CD4-positive, CD25-positive, alpha-beta regulatory T cell (primary cell): ENCODE results near the gene ZNF23. TPM values are rescaled to one million over a fixed set of nuclear protein-coding genes. Genes with fewer than 3 reads are reported as not detected.

ENCODE experiments used
- ATAC-seq, 2 donors: fragments of 150-1000 bp; cut with Tn5 transposase; one replicate each; pipeline ENCODE4 v1.10.0; 2021; ENCODE audit warnings: low read depth in 2 of 2, moderate number of reproducible peaks in 2 of 2, moderate library complexity in 1 of 2
- DNase-seq, 3 donors: peaks; one replicate each; pipeline versions ENCODE4 v3.0.0 to v3.0.0-alpha.2; 2012 to 2022; ENCODE audit warnings: mixed read lengths in 1 of 3
- H3K27ac ChIP-seq: one replicate; pipeline ENCODE4 v1.7.0; 2013; ENCODE audit warnings: mild to moderate bottlenecking, low read length; ENCODE audit not compliant: insufficient read depth, poor library complexity, severe bottlenecking
- H3K27me3 ChIP-seq: one replicate; pipeline ENCODE4 v1.7.0; 2013; ENCODE audit warnings: low read length; ENCODE audit not compliant: control insufficient read depth, insufficient read depth
- H3K36me3 ChIP-seq: one replicate; pipeline ENCODE4 v1.7.0; 2013; ENCODE audit warnings: mild to moderate bottlenecking, low read length, moderate library complexity; ENCODE audit not compliant: control insufficient read depth, insufficient read depth
- H3K4me1 ChIP-seq: 2 replicates; pipeline ENCODE4 v1.7.0; 2013; ENCODE audit warnings: mild to moderate bottlenecking, low read length; ENCODE audit not compliant: insufficient read depth, control insufficient read depth, poor library complexity, severe bottlenecking
- H3K4me3 ChIP-seq: one replicate; pipeline ENCODE4 v1.7.0; 2013; ENCODE audit warnings: low read depth, mild to moderate bottlenecking, low read length, moderate library complexity
- H3K9me3 ChIP-seq, 2 experiments: 1 replicate in 1 of 2; 2 replicates in 1 of 2; pipeline ENCODE4 v1.7.0; 2013; ENCODE audit warnings: low read length in 2 of 2, mild to moderate bottlenecking in 1 of 2, moderate library complexity in 1 of 2; ENCODE audit not compliant: control insufficient read depth in 2 of 2
- H3K27ac Mint-ChIP-seq, 3 donors: one replicate each; pipeline ENCODE4 v1.8.0; 2020 to 2022; ENCODE audit warnings: mild to moderate bottlenecking in 3 of 3, mixed read lengths in 3 of 3, moderate library complexity in 2 of 3
- H3K27me3 Mint-ChIP-seq: one replicate; pipeline ENCODE4 v1.8.0; 2022; ENCODE audit warnings: mild to moderate bottlenecking, mixed read lengths
- H3K36me3 Mint-ChIP-seq: one replicate; pipeline ENCODE4 v1.8.0; 2020; ENCODE audit warnings: mixed read lengths
- H3K4me1 Mint-ChIP-seq, 4 donors: one replicate each; pipeline ENCODE4 v1.8.0; 2020 to 2022; ENCODE audit warnings: mixed read lengths in 4 of 4, mild to moderate bottlenecking in 1 of 4
- H3K4me3 Mint-ChIP-seq, 4 donors: one replicate each; pipeline ENCODE4 v1.8.0; 2020 to 2022; ENCODE audit warnings: mild to moderate bottlenecking in 4 of 4, mixed read lengths in 4 of 4, moderate library complexity in 3 of 4
- H3K9me3 Mint-ChIP-seq, 7 donors: one replicate each; pipeline ENCODE4 v1.8.0; 2020 to 2022; ENCODE audit warnings: mixed read lengths in 7 of 7, mild to moderate bottlenecking in 3 of 7, moderate library complexity in 2 of 7
- polyA plus RNA-seq, 4 donors: library from polyadenylated mRNA; unstranded; fragments of 300-500 nt; fragmentation: Illumina TruSeq; gene quantifications; one replicate each; pipeline ENCODE4 v1.2.3, GENCODE V29; 2021
- total RNA-seq: library from RNA; stranded (reverse); gene quantifications from one replicate; pipeline ENCODE4 v1.2.3, GENCODE V29; 2022

Gene ZNF23
- total and polyA plus RNA-seq, 5 donors from 2014 or later, result 4.0 to 6.2 (median 5.6) TPM

DNA sequence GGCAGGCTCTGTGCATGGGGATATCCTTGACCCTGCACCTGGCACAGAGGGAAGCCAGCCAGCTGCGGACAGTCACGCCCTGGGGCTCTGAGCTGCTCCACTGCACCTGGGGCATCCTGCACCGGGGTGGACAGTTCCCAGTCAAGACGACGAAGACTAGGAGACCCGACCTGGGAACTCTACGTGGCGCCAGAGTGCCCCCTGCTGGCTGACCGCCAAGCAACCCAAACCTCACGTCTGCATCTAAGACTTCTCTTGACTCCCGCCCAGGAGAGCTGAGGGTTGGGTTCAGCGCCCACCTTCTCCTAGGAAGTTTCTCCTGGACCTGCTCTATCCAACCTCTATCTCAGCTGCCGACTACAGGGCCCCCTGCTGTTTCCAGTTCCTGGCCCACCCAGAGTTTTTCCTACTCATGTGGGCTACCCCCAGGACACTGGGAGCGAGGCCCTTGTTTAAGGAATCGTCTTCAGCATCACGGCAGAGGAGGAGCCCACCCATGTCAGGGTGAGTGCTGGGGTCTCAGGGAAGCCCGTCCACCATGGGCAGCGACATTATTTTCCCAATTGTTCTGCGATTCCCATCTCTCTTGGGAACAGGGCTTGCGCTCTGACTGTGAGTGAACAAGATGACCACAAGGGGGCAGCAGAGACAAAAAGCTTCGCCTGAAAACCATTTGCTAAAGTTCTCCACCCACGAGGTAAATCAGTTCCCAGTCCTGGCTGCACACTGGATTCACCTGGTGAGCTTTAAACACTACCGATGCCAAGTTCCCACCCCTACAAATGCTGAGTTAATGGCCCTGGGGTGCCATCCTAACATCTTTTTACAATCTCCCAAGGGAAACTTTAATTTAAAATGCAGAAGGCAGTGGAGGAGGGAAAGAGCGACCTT, 49.5 kb downstream of the ZNF23 start:
- peak; percentile 49 to 66 (median 54) for DNase-seq
- Mint-ChIP-seq H3K4me1 (peaks cover 0 to 8% (median 5%) of the 10 kb centered on the region in 4 donors), H3K27me3 (peaks cover 21% of the 10 kb centered on the region), H3K4me3 (no peak overlapping the region), H3K36me3 (no peaks in the 10 kb centered on the region), H3K9me3 (peaks cover 0 to 3% (median 0%) of the 10 kb centered on the region in 7 donors), H3K27ac (no peak overlapping the region)
- Histone ChIP-seq H3K4me1 (peaks cover 4% of the 10 kb centered on the region), H3K4me3 (no peak overlapping the region), H3K27me3 (peaks cover 2% of the 10 kb centered on the region), H3K27ac (no peak overlapping the region), H3K9me3 (no peaks in the 10 kb centered on the region), H3K36me3 (no peaks in the 10 kb centered on the region)
- ATAC-seq, result peak in 1 of 2 donors; percentile 37

DNA sequence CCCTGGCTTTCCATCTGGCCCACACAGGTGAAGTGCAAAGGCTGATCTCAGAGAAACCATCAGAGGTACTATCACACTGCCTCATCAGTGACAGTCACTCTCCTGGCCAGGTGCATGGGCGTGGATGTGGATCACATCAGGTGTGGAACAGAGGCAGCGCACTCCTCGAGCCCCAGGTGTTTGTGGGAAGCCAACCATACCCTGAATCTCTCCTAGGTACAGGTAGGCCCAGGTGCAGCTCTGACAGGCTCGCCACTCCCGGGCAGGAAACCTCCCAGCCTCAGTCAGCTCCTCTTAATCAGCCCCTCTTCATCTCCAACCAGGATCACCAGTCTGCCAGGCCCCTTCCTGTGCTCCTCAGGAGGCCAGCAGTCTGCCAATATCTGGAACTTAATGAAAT, 51.9 kb downstream of the ZNF23 start:
- peaks cover 2% of the 10 kb centered on the region for H3K27me3 ChIP-seq
- peaks cover 0 to 3% (median 0%) of the 10 kb centered on the region in 7 donors for H3K9me3 Mint-ChIP-seq
- DNase-seq, result no peak
- no peak overlapping the region for H3K4me3 Mint-ChIP-seq
- H3K4me1 ChIP-seq, result peaks cover 4% of the 10 kb centered on the region
- no peak overlapping the region for H3K27ac ChIP-seq
- peaks cover 12% of the 10 kb centered on the region for H3K27me3 Mint-ChIP-seq
- no peaks in the 10 kb centered on the region for H3K9me3 ChIP-seq
- peaks cover 0 to 15% (median 7%) of the 10 kb centered on the region in 4 donors for H3K4me1 Mint-ChIP-seq
- H3K36me3 Mint-ChIP-seq, result no peaks in the 10 kb centered on the region
- H3K36me3 ChIP-seq, result no peaks in the 10 kb centered on the region
- peak overlapping the region in 1 of 3 donors; percentile 52 for H3K27ac Mint-ChIP-seq
- H3K4me3 ChIP-seq, result no peak overlapping the region
- ATAC-seq, result no peak

DNA sequence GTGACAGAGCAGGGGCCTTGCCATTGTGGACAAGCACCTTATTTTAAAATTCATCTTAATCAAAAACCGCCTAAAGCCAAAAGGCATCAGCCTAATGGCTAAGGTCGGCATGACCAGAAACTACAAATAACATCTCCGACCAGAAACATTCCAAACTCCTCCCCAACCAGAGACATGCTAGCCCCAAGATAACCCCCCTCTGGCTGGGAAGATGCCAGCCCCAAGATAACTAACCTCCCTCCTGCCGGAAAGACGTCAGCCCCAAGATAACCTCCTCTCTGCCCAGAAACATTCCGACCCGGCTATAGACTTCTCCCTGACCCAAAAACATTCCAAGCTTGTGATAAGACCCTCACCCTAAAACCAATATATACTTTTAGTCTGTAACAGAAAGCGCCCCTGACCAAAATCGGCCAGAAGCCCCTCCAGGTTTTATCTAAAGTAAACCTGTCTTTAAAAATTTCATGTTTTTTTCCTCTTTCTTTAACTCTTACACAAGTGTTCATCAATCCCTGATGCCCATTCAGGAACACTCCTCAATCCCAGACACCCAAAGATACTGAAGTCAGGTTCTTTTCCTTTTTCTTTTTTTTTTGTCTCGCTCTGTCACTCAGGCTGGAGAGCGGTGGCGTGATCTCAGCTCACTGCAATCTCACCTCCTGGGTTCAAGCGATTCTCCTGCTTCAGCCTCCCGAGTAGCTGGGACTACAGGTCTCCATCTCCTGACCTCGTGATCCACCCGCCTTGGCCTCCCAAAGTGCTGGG, 52.9 kb downstream of the ZNF23 start:
- Histone ChIP-seq H3K4me1 (peaks cover 4% of the 10 kb centered on the region), H3K4me3 (no peak overlapping the region), H3K9me3 (no peaks in the 10 kb centered on the region), H3K27ac (no peak overlapping the region), H3K36me3 (no peaks in the 10 kb centered on the region), H3K27me3 (peaks cover 2% of the 10 kb centered on the region)
- DNase-seq (no peak), ATAC-seq (no peak)
- H3K27ac Mint-ChIP-seq, result no peak overlapping the region
- no peaks in the 10 kb centered on the region for H3K36me3 Mint-ChIP-seq
- H3K4me3 Mint-ChIP-seq, result no peak overlapping the region
- H3K4me1 Mint-ChIP-seq, result peaks cover 0 to 15% (median 9%) of the 10 kb centered on the region in 4 donors
- H3K9me3 Mint-ChIP-seq, result peaks cover 0 to 7% (median 0%) of the 10 kb centered on the region in 7 donors
- peaks cover 12% of the 10 kb centered on the region for H3K27me3 Mint-ChIP-seq

DNA sequence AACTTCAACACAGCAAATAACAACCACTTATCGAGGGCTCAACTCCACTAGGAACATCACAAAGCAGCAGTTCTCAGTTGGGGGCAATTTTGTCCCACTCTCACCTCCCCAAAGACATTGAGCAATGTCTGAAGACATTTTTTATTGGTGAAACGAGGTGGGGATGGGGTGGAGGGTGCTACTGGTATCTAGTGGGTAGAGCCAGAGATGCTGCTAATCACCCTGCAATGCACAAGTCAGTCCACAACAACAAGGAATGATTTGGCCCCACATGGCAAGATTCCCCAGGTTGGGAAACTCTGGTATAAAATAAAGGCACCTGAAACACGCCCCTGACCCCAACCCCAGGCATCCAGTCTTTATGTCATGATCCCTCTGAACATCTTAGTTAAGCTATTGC, 53.5 kb downstream of the ZNF23 start:
- Mint-ChIP-seq H3K9me3 (peaks cover 0 to 8% (median 0%) of the 10 kb centered on the region in 7 donors), H3K27ac (no peak overlapping the region), H3K27me3 (peaks cover 12% of the 10 kb centered on the region), H3K36me3 (no peaks in the 10 kb centered on the region), H3K4me3 (peak overlapping the region in 1 of 4 donors; percentile 23), H3K4me1 (peaks cover 0 to 15% (median 9%) of the 10 kb centered on the region in 4 donors)
- no peak overlapping the region for H3K4me3 ChIP-seq
- peaks cover 2% of the 10 kb centered on the region for H3K27me3 ChIP-seq
- no peaks in the 10 kb centered on the region for H3K9me3 ChIP-seq
- ATAC-seq (no peak), DNase-seq (no peak)
- H3K36me3 ChIP-seq, result no peaks in the 10 kb centered on the region
- H3K4me1 ChIP-seq, result peaks cover 4% of the 10 kb centered on the region
- no peak overlapping the region for H3K27ac ChIP-seq

DNA sequence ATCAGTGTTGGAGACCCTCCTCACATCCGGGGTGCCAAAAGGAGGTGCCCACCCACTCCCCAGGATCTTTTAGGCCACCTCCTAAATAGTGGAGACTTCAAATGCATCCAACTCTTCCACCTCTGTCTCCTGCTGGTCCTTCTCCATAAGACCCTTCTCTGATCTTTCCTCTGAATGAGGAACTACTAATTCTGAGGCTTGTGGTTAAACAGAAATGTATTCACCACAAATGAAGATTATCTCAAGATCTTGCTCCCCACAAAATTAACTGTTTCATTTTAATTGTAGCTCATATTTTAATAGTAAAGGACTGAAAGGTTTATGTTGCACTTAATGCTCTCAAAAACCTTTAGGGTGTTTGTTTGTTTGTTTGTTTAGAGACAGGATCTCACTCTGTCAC, 54.3 kb downstream of the ZNF23 start:
- Histone ChIP-seq H3K9me3 (no peaks in the 10 kb centered on the region), H3K36me3 (no peaks in the 10 kb centered on the region), H3K27me3 (peaks cover 2% of the 10 kb centered on the region), H3K27ac (no peak overlapping the region), H3K4me1 (peaks cover 4% of the 10 kb centered on the region), H3K4me3 (no peak overlapping the region)
- Mint-ChIP-seq H3K27ac (no peak overlapping the region), H3K4me3 (no peak overlapping the region), H3K36me3 (no peaks in the 10 kb centered on the region), H3K27me3 (peaks cover 8% of the 10 kb centered on the region), H3K4me1 (peaks cover 0 to 15% (median 8%) of the 10 kb centered on the region in 4 donors), H3K9me3 (peaks cover 0 to 8% (median 0%) of the 10 kb centered on the region in 7 donors)
- ATAC-seq (no peak), DNase-seq (no peak)

DNA sequence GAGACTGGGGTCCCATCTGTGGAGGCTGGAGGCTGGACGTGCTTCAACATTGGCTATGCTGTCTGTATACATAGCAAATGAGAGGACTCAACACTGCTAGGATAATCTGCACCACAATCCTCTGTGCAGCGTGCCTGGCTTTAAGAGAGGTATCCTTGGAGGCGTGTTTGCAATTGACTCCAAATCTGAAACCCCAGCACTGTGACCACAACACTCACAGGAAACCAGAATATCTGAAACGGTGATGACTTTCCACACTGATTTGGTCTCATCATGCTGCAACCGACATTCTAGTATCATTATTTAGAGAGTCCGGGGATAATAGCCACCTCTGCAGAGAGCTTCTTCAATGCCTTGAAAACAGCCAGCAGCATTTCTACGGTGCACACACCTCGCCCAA, 55.3 kb downstream of the ZNF23 start:
- no peaks in the 10 kb centered on the region for H3K36me3 ChIP-seq
- DNase-seq, result no peak
- H3K4me1 ChIP-seq, result peaks cover 4% of the 10 kb centered on the region
- no peak for ATAC-seq
- H3K9me3 Mint-ChIP-seq, result peaks cover 0 to 8% (median 0%) of the 10 kb centered on the region in 7 donors
- no peak overlapping the region for H3K27ac Mint-ChIP-seq
- H3K4me3 Mint-ChIP-seq, result no peak overlapping the region
- no peak overlapping the region for H3K4me3 ChIP-seq
- no peaks in the 10 kb centered on the region for H3K27me3 Mint-ChIP-seq
- peaks cover 2% of the 10 kb centered on the region for H3K27me3 ChIP-seq
- H3K4me1 Mint-ChIP-seq, result peaks cover 0 to 15% (median 7%) of the 10 kb centered on the region in 4 donors
- no peaks in the 10 kb centered on the region for H3K36me3 Mint-ChIP-seq
- H3K27ac ChIP-seq, result no peak overlapping the region
- no peaks in the 10 kb centered on the region for H3K9me3 ChIP-seq

DNA sequence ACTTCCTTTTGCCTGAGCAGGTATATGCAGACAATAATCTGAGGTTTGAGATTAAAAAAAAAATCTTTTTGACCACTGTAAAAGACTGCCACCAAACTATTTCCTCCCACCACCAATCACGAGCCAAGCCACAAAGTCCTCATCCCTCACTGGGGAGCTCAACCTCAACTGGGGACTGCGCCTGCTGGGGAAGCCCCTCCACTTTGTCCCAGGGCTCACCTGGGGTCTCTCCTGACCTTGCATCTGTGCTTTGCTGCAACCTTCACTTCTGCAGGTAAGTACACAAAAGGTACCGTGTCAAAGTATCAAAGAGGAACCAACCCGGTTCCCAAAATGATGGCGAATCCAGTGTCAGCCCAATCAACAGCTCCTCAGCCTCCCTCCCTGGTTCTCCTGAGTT, 55.7 kb downstream of the ZNF23 start:
- ATAC-seq (no peak), DNase-seq (no peak)
- H3K4me1 Mint-ChIP-seq, result peaks cover 0 to 15% (median 7%) of the 10 kb centered on the region in 4 donors
- no peak overlapping the region for H3K4me3 Mint-ChIP-seq
- peaks cover 2% of the 10 kb centered on the region for H3K27me3 ChIP-seq
- H3K4me1 ChIP-seq, result peaks cover 4% of the 10 kb centered on the region
- no peak overlapping the region for H3K4me3 ChIP-seq
- no peak overlapping the region for H3K27ac ChIP-seq
- H3K9me3 ChIP-seq, result no peaks in the 10 kb centered on the region
- H3K27ac Mint-ChIP-seq, result no peak overlapping the region
- no peaks in the 10 kb centered on the region for H3K36me3 ChIP-seq
- H3K27me3 Mint-ChIP-seq, result no peaks in the 10 kb centered on the region
- H3K36me3 Mint-ChIP-seq, result no peaks in the 10 kb centered on the region
- H3K9me3 Mint-ChIP-seq, result peaks cover 0 to 8% (median 0%) of the 10 kb centered on the region in 7 donors
